GM18520 (cell line): ENCODE measurements around the gene DOK1.

ENCODE experiments used
- ATAC-seq: cut with Tn5 transposase; IDR thresholded peaks from one replicate; pipeline ENCODE4 v1.9.1; 2021; ENCODE audit not compliant: unreplicated experiment

Gene DOK1

GRCh38 chr2:74553892-74554819 lies at the start of gene DOK1, which contains the start of gene LOXL3:
Gene DOK1, plus strand, starts transcription at chr2:74554720. Its CDS starts 35 bp downstream, at chr2:74554755.
Gene LOXL3, minus strand, starts transcription at chr2:74553942. Its CDS starts 1,308 bp downstream, at chr2:74552634.
- peak; percentile 36 for ATAC-seq

DNA sequence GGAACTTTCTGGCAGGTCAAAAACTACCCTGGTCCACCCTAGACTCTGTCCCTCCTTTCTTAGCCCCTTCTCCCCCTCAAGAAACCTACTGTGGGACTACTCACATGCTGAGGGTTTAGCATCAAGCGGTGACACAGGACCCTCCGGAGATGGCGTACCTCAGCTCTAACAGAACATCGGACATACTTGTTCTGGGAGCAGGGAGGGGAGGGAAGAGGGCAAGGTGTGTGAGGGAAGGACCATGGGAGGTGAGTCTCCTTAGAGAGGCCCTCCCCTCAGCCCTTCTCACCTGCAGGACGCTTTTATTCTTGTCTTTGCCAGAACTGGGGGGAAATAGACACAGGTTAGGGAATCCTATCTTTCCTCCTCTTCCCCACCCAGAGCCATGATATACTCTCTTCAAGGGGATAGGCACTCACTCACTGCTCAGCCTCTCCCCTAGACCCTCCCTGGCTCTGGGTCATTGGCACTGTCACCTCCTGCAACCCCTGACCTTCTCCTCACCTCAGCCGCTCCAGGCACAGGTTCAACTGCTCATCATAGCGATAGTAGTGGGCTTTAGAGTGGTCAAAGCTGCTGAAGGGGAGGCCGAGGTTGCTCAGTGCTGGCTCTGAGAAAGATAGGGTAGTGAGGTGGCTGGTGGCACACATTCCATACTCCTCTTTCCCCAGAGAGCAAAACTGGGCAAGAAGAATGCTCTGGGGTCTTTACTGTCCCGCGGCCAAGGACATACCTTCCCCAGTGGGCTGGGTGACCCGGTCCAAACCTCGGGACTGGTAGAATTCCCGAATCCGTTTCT lies 48.9 kb upstream of the DOK1 start:
- ATAC-seq: no peak

DNA sequence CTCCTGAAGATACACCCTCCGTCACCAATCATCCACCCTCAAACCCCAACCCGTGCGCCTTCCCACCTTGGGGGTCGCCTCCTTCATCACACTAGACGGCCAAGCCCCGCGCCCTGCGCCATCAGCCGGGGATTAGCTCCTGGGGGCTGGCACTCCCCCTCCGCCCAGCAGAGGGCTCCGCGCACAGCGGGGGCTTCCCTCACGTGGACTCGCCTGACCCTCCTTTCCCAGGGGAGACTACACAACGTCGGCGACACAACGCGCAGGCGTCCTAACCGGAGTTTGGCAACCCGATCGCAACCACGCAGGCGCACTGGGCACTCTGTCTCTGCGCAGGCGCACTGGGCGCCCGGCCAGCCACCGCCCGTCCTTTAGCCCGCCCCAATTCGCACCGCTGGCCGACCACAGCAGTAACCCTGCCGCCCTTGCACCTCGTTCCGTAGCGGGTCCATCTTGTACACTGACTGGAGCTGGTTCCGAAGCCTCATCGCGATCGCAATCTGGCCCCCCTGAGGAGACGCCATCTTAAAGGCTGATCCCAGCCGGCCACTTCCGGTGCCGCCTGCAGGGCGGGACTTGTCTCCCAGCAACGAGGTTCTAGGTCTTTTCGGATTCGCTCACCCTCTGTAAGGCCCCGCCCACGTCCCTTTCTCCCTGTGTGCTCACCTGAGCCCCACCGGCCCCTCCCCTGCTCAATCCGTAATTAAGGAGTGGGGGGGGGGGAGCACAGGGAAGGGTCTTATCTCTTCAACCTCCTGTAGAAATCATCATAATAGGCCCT lies 47.2 kb upstream of the DOK1 start, which contains the start of gene PCGF1:
Gene PCGF1, minus strand, starts transcription at position 551 of the 781 bp plus-strand sequence. Its CDS starts 27 bp downstream, at position 524.
- peak; percentile 78 for ATAC-seq

- no peak for ATAC-seq
Observed at GRCh38 chr2:74507926-74508520, 46.5 kb upstream of the DOK1 start.

DNA sequence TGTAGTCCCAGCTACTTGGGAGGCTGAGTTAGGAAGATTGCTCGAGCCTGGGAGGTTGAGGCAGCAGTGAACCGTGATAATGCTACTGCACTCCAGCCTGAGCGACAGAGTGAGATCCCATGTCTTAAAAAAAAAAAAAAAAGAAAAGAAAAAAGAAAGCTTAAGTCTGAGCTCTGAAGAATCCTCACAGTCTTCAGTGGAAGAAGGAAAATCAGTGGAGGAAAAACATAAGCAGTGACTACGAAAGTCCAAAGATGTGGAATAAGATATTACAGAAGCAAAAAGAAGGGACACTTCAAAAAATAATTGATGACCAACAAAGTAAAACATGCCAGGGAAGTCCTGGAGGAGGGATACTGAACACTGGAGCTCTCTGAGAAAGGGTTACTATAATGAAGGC lies 44.2 kb upstream of the DOK1 start:
- no peak for ATAC-seq

- ATAC-seq: no peak
Observed at GRCh38 chr2:74511104-74511989, 43.2 kb upstream of the DOK1 start.

GRCh38 chr2:74512744-74513604 lies 41.5 kb upstream of the DOK1 start:
- ATAC-seq: no peak

DNA sequence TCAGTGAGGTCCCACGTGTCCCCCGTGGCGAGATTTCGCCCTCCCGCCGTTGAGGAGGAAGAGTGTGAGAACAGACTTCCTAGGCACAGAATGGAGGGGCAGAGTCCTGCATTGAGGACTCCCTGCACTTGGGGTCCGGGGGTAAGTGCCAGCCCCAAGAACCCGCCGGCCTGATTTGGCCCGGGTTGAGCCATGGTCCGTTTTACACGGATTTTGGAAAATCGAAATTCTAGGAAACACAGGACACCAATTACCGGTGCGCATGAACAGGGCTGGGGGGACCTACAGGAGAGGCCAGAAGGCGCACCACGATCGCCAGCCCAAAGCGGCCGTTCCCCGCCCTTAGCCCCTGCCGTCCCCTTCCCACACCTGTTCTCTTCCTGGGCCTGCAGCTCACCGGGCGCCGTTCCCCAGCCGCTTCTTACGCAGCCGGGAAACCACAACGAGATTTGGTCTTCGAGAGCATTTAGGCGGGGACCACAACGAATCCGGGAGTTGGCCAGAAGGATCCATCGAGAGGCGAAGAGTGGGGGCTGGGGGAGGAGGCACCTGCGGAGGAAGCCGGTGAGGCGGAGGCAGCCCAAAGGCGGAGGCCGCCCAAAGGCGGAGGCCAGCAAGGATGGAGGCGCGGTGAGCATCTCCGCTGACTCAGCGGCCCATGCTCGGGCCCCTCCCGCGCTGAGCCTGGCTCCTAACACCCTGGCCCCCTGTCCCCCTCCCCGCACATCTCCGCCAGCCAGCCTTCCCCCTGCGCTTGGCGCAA lies 40.7 kb upstream of the DOK1 start:
- no peak for ATAC-seq

DNA sequence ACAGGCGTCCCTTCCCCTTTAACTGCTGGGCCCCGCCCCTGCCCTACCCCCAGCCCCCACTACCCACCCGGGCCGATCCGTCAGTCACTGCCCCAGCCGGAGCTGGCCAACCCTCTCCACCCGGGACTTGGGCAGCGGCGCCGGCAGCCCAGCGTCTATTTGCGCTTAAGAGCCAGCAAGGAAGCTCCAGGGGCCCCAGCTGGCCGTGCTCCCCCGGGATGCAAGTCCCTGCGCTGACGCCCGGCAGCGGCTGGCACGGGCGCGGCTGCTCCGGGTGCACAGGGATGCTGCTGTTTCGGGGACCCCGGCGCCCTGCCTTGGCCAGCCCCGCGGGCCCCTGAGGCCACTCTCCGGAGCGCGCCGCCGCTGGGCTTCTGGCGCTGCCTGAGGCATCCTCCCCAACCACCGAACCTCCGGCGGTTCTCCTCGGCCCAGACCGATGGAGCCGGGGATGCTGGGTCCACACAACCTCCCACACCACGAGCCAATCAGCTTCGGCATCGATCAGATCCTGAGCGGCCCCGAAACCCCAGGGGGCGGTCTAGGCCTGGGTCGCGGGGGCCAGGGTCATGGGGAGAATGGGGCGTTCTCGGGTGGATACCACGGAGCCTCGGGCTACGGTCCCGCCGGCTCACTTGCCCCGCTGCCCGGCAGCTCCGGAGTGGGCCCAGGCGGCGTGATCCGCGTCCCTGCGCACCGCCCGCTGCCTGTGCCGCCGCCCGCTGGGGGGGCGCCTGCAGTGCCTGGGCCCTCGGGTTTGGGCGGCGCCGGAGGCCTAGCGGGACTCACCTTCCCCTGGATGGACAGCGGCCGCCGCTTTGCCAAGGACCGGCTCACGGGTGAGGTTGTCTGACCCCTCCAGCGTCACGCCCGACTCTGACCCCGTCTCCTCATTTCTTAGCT lies 39.9 kb upstream of the DOK1 start, which contains the start of gene TLX2:
Gene TLX2, plus strand, starts transcription at position 83 of the 903 bp plus-strand sequence. Its CDS starts 357 bp downstream, at position 440.
- no peak for ATAC-seq

DNA sequence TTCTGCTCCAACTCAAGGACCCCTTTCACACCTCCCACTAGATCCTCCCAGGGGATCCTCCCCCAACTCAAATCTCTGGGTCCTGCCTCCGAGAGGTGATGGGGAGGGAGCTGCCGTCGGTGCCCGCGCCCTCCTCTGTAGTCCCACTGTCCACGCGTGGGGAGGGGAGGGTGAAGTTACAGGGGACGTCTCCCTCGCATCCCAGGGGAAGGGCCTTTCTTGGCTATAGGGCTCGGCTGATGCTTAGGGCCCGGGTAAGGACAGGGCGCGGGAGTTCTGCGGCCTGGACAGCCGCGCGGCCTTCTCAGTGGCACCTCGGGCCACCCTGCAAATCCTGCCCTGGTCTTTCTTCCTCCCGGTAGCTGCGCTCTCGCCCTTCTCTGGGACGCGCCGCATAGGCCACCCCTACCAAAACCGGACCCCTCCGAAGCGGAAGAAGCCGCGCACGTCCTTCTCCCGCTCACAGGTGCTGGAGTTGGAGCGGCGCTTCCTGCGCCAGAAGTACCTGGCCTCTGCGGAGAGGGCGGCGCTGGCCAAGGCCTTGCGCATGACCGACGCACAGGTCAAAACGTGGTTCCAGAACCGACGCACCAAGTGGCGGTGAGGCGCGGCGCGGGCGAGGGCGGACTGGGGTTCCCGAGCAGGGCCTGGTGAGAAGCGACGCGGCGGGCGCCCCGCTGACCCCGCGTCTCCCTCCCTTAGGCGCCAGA lies 39.1 kb upstream of the DOK1 start:
- ATAC-seq: no peak

- ATAC-seq: no peak
Observed at GRCh38 chr2:74515981-74516633, 38.4 kb upstream of the DOK1 start.

DNA sequence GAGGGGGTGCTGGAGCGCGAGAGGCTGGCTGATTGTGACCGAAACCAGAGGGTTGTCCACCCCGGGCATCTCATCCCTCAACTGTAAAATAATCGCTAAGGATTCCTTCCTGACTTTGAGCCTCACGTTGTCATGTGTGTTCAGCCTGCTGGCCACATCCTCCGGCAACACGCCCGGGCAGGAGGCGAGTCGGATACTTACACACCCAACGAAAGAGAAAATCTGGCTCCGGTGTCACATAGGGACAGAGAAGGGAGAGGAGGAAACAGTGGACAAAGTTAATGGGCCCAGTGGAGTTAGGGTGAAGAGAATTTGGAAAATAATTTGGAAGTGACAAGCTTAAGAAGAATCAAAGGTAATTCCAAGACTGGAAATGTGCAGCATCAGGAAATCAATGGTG lies 37.9 kb upstream of the DOK1 start:
- ATAC-seq: no peak

- ATAC-seq: no peak
Observed at GRCh38 chr2:74522516-74522915, 32.0 kb upstream of the DOK1 start.

- no peak for ATAC-seq
Observed at GRCh38 chr2:74524005-74524404, 30.5 kb upstream of the DOK1 start.

- ATAC-seq: no peak
Observed at GRCh38 chr2:74524955-74525716, 29.4 kb upstream of the DOK1 start.
